ENCODE measurements around the gene INPP5A.

DNA sequence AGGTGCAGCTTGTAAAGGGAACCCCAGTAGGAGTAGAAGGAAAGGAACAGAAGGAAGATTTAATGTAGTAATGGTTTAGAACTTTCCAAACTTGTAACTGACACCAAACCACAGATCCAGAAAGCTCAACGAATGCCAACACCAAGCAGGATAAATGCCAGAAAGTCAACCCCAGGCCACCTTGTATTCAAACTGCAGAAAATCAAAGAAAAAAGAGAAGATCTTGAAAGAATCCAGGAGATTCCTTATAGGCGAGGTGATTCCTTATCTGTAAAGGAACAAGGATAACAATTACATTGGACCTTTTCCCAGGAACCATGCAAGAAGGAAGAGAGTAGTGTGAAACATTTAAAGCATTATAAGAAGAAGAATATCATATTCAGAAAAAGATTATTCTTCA lies 154.7 kb downstream of the INPP5A start:
- TF ChIP-seq CTCF (IDR thresholded peaks at IDR 0.05) (no peak), POLR2A (IDR thresholded peaks at IDR 0.05) (no peak)

Measured in lower leg skin (tissue), 3 donors.